ENCODE measurements around the gene BPIFB6. TPM values are rescaled to one million over a fixed set of nuclear protein-coding genes. Genes with fewer than 3 reads are reported as not detected.

The BPIFB6 gene
- polyA plus RNA-seq, 3 donors, result not detected

GRCh38 chr20:33046412-33046811 is 15.0 kb downstream of the BPIFB6 start:
- H3K4me1 Mint-ChIP-seq, result no peaks in the 10 kb centered on the region
- H3K36me3 ChIP-seq (replicated peaks in 1 of 2; ENCODE audit: control insufficient read depth in 1 of 2, insufficient read depth in 2 of 2, low read length in 2 of 2), result no peaks in the 10 kb centered on the region
- no peak for TF ChIP-seq CTCF (IDR thresholded peaks at IDR 0.05)
- H3K9ac ChIP-seq (ENCODE audit: insufficient read depth, low read length, poor library complexity, severe bottlenecking), result no peak overlapping the region
- peaks cover 13 to 38% (median 27%) of the 10 kb centered on the region in 7 donors for H3K9me3 Mint-ChIP-seq
- no peaks in the 10 kb centered on the region for H3K36me3 Mint-ChIP-seq
- H3K9me3 ChIP-seq (replicated peaks in 1 of 2; ENCODE audit: control insufficient read depth in 1 of 2, insufficient read depth in 1 of 2, low read length in 2 of 2), result peaks cover 24 to 30% of the 10 kb centered on the region in 2 donors
- H3K27ac Mint-ChIP-seq, result no peak overlapping the region
- no CpG with 5 or more reads among the region's 3 CpGs for WGBS (ENCODE audit: insufficient coverage)
- H3K27me3 ChIP-seq (ENCODE audit: control insufficient read depth in 2 of 2, insufficient read depth in 2 of 2, low read length in 2 of 2), result no peaks in the 10 kb centered on the region
- peaks cover 0 to 4% (median 2%) of the 10 kb centered on the region in 3 donors for H3K27me3 Mint-ChIP-seq (ENCODE audit: low read depth in 3 of 3)
- H3K4me3 ChIP-seq (replicated peaks in 1 of 3; ENCODE audit: low read depth in 2 of 3, low read length in 3 of 3), result no peak overlapping the region
- H3K27ac ChIP-seq (ENCODE audit: low read depth in 1 of 2, low read length in 2 of 2), result no peak overlapping the region
- no peaks in the 10 kb centered on the region for H3K79me2 ChIP-seq (ENCODE audit: insufficient read depth, low read length)
- H3K4me1 ChIP-seq (ENCODE audit: control insufficient read depth in 1 of 2, insufficient read depth in 2 of 2, low read length in 2 of 2), result no peaks in the 10 kb centered on the region
- H3K4me2 ChIP-seq (replicated peaks; ENCODE audit: extremely low read depth, low read length, poor library complexity, severe bottlenecking), result no peak overlapping the region
- no peaks in the 10 kb centered on the region for H4K20me1 ChIP-seq (ENCODE audit: insufficient read depth, low read length)
- intact Hi-C loops (cut with micrococcal nuclease), result no loop called here
- no peak overlapping the region for H3K4me3 Mint-ChIP-seq
- DNase-seq, result no peak
- H2AFZ ChIP-seq (ENCODE audit: insufficient read depth, low read depth, low read length, poor library complexity, severe bottlenecking), result no peak overlapping the region

GRCh38 chr20:33051333-33051732 is 19.9 kb downstream of the BPIFB6 start:
- intact Hi-C loops (cut with micrococcal nuclease), result no loop called here
- WGBS (ENCODE audit: insufficient coverage), result 100% methylated on average over 2 of the region's 4 CpGs

More at GRCh38 chr20:33051333-33051732, 19.9 kb downstream of the BPIFB6 start:
- H3K4me1 Mint-ChIP-seq, result no peaks in the 10 kb centered on the region
- peaks cover 0 to 11% (median 3%) of the 10 kb centered on the region in 7 donors for H3K9me3 Mint-ChIP-seq
- no peak overlapping the region for H3K27ac Mint-ChIP-seq
- Histone ChIP-seq H3K4me3 (replicated peaks in 1 of 3; ENCODE audit: low read depth in 2 of 3, low read length in 3 of 3) (no peak overlapping the region), H3K27ac (ENCODE audit: low read depth in 1 of 2, low read length in 2 of 2) (no peak overlapping the region), H4K20me1 (ENCODE audit: insufficient read depth, low read length) (no peaks in the 10 kb centered on the region), H3K79me2 (ENCODE audit: insufficient read depth, low read length) (no peaks in the 10 kb centered on the region), H3K27me3 (ENCODE audit: control insufficient read depth in 2 of 2, insufficient read depth in 2 of 2, low read length in 2 of 2) (no peaks in the 10 kb centered on the region), H3K36me3 (replicated peaks in 1 of 2; ENCODE audit: control insufficient read depth in 1 of 2, insufficient read depth in 2 of 2, low read length in 2 of 2) (no peaks in the 10 kb centered on the region), H3K9ac (ENCODE audit: insufficient read depth, low read length, poor library complexity, severe bottlenecking) (no peak overlapping the region), H3K9me3 (replicated peaks in 1 of 2; ENCODE audit: control insufficient read depth in 1 of 2, insufficient read depth in 1 of 2, low read length in 2 of 2) (peaks cover 3 to 6% of the 10 kb centered on the region in 2 donors), H3K4me2 (replicated peaks; ENCODE audit: extremely low read depth, low read length, poor library complexity, severe bottlenecking) (no peak overlapping the region), H3K4me1 (ENCODE audit: control insufficient read depth in 1 of 2, insufficient read depth in 2 of 2, low read length in 2 of 2) (no peaks in the 10 kb centered on the region), H2AFZ (ENCODE audit: insufficient read depth, low read depth, low read length, poor library complexity, severe bottlenecking) (no peak overlapping the region)
- H3K36me3 Mint-ChIP-seq, result no peaks in the 10 kb centered on the region
- H3K4me3 Mint-ChIP-seq, result no peak overlapping the region
- H3K27me3 Mint-ChIP-seq (ENCODE audit: low read depth in 3 of 3), result peaks cover 0 to 2% (median 2%) of the 10 kb centered on the region in 3 donors
- DNase-seq, result no peak
- TF ChIP-seq CTCF (IDR thresholded peaks at IDR 0.05), result no peak

Data from CD14-positive monocyte (primary cell).